ENCODE results near the gene TRPV5. TPM values are rescaled to one million over a fixed set of nuclear protein-coding genes. Genes with fewer than 3 reads are reported as not detected.

TRPV5 gene
- polyA plus RNA-seq, 2 of the 4 experiments (the other 2 are of a cell fraction) = not detected

DNA sequence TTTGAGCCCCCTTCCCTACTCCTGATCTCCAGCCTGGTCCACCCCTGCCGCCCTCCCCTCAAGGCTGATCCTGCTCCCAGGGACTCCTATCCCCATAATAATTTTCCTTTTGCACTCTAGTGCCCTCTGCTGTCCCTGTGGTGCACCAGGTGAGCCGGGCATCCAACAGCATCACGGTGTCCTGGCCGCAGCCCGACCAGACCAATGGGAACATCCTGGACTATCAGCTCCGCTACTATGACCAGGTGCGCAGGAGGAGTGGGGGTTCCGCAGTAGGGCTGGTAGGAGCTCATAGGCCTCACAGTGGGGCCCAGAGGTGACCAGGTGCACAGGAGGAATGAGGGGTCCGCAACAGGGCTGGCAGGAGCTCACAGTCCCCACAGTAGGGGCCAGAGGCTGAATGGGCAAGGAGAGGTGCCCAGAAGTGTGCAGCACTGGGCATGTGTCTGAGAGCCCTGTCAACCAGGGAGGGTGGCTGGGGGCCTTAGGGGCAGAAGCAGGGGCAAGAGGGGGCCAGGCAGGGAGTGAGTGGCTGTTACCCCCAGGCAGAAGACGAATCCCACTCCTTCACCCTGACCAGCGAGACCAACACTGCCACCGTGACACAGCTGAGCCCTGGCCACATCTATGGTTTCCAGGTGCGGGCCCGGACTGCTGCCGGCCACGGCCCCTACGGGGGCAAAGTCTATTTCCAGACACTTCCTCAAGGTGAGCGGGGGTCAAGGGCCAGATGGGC, 67.0 kb downstream of the TRPV5 start:
- DNase-seq (ENCODE audit: low read depth in 1 of 2, low spot score in 1 of 2) (peak; percentile 32 to 67), ATAC-seq (peak; percentile 82 to 93), FAIRE-seq (no peak)
- no peaks in the 10 kb centered on the region for H3K9me3 ChIP-seq
- CTCF ChIA-PET = interaction anchor here (0.7 to 5.2 kb wide), 23 partner anchors 9 to 394 kb away, joined by 3 to 40 read pairs (median 4); partner anchors contain the start of genes EPHB6 and TRPV5
- no peak overlapping the region for H3K4me2 ChIP-seq
- WGBS (ENCODE audit: missing lambda C conversion rate) = 5% methylated on average over 11 of the region's 18 CpGs
- H3K4me3 ChIP-seq = no peak overlapping the region
- TF ChIP-seq RNF2 (IDR thresholded peaks at IDR 0.05; ENCODE audit: borderline replicate concordance, low read depth) (no peak), FOSL2 (IDR thresholded peaks at IDR 0.05) (no peak), FOSL2 (CRISPR knock-in tag; IDR thresholded peaks at IDR 0.05) (no peak), RAD21 (conservative IDR thresholded peaks at IDR 0.05 in 1 of 2, IDR thresholded peaks at IDR 0.05 in 1 of 2) (peak; percentile 27 to 47; a peak in 3 of 5 replicates), MAZ (IDR thresholded peaks at IDR 0.05; ENCODE audit: borderline replicate concordance, low read depth, low read length) (no peak), RCOR1 (IDR thresholded peaks at IDR 0.05; ENCODE audit: low read depth, low read length) (no peak), EP300 (IDR thresholded peaks at IDR 0.05) (no peak), ZNF302 (CRISPR knock-in tag; IDR thresholded peaks at IDR 0.05) (no peak), ZC3H11A (IDR thresholded peaks at IDR 0.05) (no peak), HOXB5 (CRISPR knock-in tag; IDR thresholded peaks at IDR 0.05) (no peak), SMC3 (IDR thresholded peaks at IDR 0.05) (peak; percentile 58)
- TF ChIP-seq, protein P1, sequence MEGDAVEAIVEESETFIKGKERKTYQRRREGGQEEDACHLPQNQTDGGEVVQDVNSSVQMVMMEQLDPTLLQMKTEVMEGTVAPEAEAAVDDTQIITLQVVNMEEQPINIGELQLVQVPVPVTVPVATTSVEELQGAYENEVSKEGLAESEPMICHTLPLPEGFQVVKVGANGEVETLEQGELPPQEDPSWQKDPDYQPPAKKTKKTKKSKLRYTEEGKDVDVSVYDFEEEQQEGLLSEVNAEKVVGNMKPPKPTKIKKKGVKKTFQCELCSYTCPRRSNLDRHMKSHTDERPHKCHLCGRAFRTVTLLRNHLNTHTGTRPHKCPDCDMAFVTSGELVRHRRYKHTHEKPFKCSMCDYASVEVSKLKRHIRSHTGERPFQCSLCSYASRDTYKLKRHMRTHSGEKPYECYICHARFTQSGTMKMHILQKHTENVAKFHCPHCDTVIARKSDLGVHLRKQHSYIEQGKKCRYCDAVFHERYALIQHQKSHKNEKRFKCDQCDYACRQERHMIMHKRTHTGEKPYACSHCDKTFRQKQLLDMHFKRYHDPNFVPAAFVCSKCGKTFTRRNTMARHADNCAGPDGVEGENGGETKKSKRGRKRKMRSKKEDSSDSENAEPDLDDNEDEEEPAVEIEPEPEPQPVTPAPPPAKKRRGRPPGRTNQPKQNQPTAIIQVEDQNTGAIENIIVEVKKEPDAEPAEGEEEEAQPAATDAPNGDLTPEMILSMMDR (IDR thresholded peaks at IDR 0.05) = peak; percentile 49
- POLR2A ChIA-PET = no interaction called here
- no peak overlapping the region for H3K27ac ChIP-seq
- H3K4me1 ChIP-seq = no peaks in the 10 kb centered on the region

DNA sequence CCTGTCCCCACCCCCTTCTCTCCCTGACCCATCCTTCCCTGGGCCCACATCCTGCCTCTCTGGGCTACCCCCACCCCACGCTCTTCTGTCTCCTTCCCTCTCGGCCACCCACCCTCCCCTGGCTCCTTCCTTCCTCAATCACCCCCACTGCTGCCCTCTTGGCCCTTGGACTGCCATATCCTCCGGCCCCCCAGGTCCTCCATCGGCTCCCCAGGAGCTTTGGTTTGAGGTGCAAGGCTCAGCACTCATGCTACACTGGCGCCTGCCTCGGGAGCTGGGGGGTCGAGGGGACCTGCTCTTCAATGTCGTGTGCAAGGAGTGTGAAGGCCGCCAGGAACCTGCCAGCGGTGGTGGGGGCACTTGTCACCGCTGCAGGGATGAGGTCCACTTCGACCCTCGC, 67.8 kb downstream of the TRPV5 start:
- H3K4me3 ChIP-seq = no peak overlapping the region
- DNase-seq (ENCODE audit: low read depth in 1 of 2, low spot score in 1 of 2) (no peak), ATAC-seq (0 out of 6 replicates have a peak, but pooled peaks of 1 of the 2 experiments have one; percentile 2), FAIRE-seq (no peak)
- no peak overlapping the region for H3K4me2 ChIP-seq
- no peaks in the 10 kb centered on the region for H3K9me3 ChIP-seq
- TF ChIP-seq POLR2A (IDR thresholded peaks at IDR 0.05; ENCODE audit: low read length) = no peak
- H3K27ac ChIP-seq = no peak overlapping the region
- no peaks in the 10 kb centered on the region for H3K4me1 ChIP-seq
- ChIA-PET CTCF (interaction anchor here (0.7 to 5.2 kb wide), 18 partner anchors 10 to 394 kb away, joined by 3 to 40 read pairs (median 4); partner anchors contain the start of genes EPHB6 and TRPV5), POLR2A (no interaction called here)
- WGBS (ENCODE audit: missing lambda C conversion rate) = 0% methylated on average over 3 of the region's 13 CpGs

DNA sequence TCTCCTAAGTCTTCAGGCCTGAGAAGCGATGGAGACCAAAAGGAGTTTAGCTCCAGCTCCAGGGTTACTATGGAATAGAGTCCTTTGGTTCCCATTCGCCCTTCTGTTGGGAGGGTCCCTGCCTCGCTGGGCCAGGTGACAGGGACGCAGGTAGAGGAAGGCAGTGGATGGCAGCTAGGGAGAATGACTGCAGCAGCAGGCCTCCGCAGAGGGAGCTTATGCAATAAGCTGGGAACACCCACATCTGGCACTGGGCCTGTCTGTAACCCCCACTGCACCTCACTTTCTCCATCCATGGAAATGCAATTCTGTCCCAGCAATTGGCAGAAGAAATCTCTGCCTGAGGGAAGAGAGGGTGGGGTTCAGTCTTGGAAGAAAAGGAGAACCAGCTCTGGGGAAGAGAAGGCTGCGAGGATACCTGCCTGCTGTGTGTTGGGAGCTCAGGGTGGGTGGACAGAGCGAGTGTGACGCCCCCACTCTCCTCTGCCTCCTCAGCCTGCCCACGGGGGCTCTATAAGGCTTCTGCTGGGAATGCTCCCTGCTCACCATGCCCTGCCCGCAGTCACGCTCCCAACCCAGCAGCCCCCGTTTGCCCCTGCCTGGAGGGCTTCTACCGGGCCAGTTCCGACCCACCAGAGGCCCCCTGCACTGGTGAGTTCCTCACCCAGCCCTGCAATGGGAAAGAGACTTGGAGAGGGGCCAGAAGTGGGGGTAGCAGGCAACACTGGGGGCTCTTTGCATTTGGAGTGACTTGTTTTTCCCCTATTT, 68.4 kb downstream of the TRPV5 start:
- CTCF ChIA-PET = interaction anchor here (1.2 to 5.2 kb wide), 6 partner anchors 10 to 330 kb away, joined by 3 to 40 read pairs (median 5); partner anchors contain the start of gene EPHB6
- no peak for FAIRE-seq
- Histone ChIP-seq H3K9me3 (no peaks in the 10 kb centered on the region), H3K27ac (no peak overlapping the region), H3K4me2 (no peak overlapping the region), H3K4me1 (no peaks in the 10 kb centered on the region), H3K4me3 (no peak overlapping the region)
- no peak for ATAC-seq
- 5% methylated on average over 7 of the region's 14 CpGs for WGBS (ENCODE audit: missing lambda C conversion rate)
- no peak for TF ChIP-seq SREBF2 (IDR thresholded peaks at IDR 0.05)
- no peak for DNase-seq (ENCODE audit: low read depth in 1 of 2, low spot score in 1 of 2)
- POLR2A ChIA-PET = no interaction called here

DNA sequence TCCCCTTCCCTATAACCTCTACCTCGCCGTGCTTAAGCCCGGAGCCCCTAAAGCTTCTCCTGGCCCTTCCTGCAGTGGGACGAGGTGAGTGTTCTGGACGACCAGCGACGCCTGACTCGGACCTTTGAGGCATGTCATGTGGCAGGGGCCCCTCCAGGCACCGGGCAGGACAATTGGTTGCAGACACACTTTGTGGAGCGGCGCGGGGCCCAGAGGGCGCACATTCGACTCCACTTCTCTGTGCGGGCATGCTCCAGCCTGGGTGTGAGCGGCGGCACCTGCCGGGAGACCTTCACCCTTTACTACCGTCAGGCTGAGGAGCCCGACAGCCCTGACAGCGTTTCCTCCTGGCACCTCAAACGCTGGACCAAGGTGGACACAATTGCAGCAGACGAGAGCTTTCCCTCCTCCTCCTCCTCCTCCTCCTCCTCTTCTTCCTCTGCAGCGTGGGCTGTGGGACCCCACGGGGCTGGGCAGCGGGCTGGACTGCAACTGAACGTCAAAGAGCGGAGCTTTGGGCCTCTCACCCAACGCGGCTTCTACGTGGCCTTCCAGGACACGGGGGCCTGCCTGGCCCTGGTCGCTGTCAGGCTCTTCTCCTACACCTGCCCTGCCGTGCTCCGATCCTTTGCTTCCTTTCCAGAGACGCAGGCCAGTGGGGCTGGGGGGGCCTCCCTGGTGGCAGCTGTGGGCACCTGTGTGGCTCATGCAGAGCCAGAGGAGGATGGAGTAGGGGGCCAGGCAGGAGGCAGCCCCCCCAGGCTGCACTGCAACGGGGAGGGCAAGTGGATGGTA, 69.5 kb downstream of the TRPV5 start:
- TF ChIP-seq MAFK (IDR thresholded peaks at IDR 0.05; ENCODE audit: partially characterized antibody) (no peak), ZC3H11A (IDR thresholded peaks at IDR 0.05) (no peak), EHMT2 (IDR thresholded peaks at IDR 0.05; ENCODE audit: low read depth) (no peak), RCOR1 (IDR thresholded peaks at IDR 0.05; ENCODE audit: low read depth, low read length) (no peak)
- Histone ChIP-seq H3K9me3 (no peaks in the 10 kb centered on the region), H3K4me1 (no peaks in the 10 kb centered on the region), H3K27ac (no peak overlapping the region), H3K4me2 (no peak overlapping the region), H3K4me3 (no peak overlapping the region)
- DNase-seq (ENCODE audit: low read depth in 1 of 2, low spot score in 1 of 2) (no peak), ATAC-seq (no peak), FAIRE-seq (no peak)
- 37% methylated on average over 25 of the region's 37 CpGs for WGBS (ENCODE audit: missing lambda C conversion rate)
- ChIA-PET POLR2A (no interaction called here), CTCF (interaction anchor here (1.2 to 5.2 kb wide), 2 partner anchors 9 to 16 kb away, joined by 3 to 40 read pairs; partner anchors contain the start of gene EPHB6)

Measured in A549 (cell line).